ENCODE measurements around the gene TMEM116.
"Not testable (repeated sequence)": the region's sequence is repeated elsewhere in the genome, so short reads cannot be mapped to it uniquely, and the experiment has no call there.

TMEM116 gene

GRCh38 chr12:112009596-112009995 is 3.4 kb downstream of the TMEM116 start:
- POLR2A ChIA-PET; H3K4me3 ChIP-seq (ENCODE audit: low read depth, low read length); H3K27ac ChIP-seq (ENCODE audit: extremely low read depth, low read depth, low read length); H3K9me3 ChIP-seq (ENCODE audit: control insufficient read depth, insufficient read depth, low read depth, low read length); H3K36me3 ChIP-seq (ENCODE audit: control insufficient read depth in 2 of 2, insufficient read depth in 1 of 2, low read length in 2 of 2): not testable (repeated sequence)
- H3K4me1 ChIP-seq (ENCODE audit: control insufficient read depth, insufficient read depth, low read length) = peaks cover 19% of the 10 kb centered on the region
- peak; percentile 11; the same call in 1 of the 2 replicates for TF ChIP-seq SP7 (tag by site-specific recombination; IDR thresholded peaks at IDR 0.05)
- TF ChIP-seq, protein P1, sequence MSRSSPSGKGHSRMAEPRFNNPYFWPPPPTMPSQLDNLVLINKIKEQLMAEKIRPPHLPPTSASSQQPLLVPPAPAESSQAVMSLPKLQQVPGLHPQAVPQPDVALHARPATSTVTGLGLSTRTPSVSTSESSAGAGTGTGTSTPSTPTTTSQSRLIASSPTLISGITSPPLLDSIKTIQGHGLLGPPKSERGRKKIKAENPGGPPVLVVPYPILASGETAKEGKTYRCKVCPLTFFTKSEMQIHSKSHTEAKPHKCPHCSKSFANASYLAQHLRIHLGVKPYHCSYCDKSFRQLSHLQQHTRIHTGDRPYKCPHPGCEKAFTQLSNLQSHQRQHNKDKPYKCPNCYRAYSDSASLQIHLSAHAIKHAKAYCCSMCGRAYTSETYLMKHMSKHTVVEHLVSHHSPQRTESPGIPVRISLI (tag by site-specific recombination; IDR thresholded peaks at IDR 0.05) = peak; percentile 88
- CTCF ChIA-PET = interaction anchor here (0.6 to 1.0 kb wide), 2 partner anchors 22 to 66 kb away, joined by 3 to 4 read pairs; no protein-coding TSS in a partner anchor

- ChIA-PET POLR2A (no interaction called here), CTCF (no interaction called here)
- TF ChIP-seq PRDM6 (tag by site-specific recombination; IDR thresholded peaks at IDR 0.05) (peak; percentile 75), INSM2 (tag by site-specific recombination; IDR thresholded peaks at IDR 0.05) (no peak)
- H3K27ac ChIP-seq (ENCODE audit: extremely low read depth, low read depth, low read length) = no peak overlapping the region
- H3K4me3 ChIP-seq (ENCODE audit: low read depth, low read length) = no peak overlapping the region
- H3K9me3 ChIP-seq (ENCODE audit: control insufficient read depth, insufficient read depth, low read depth, low read length) = no peaks in the 10 kb centered on the region
- H3K4me1 ChIP-seq (ENCODE audit: control insufficient read depth, insufficient read depth, low read length) = peaks cover 16% of the 10 kb centered on the region
- no peaks in the 10 kb centered on the region; a peak in 1 of 3 replicates for H3K36me3 ChIP-seq (ENCODE audit: control insufficient read depth in 2 of 2, insufficient read depth in 1 of 2, low read length in 2 of 2)
These were observed 4.0 kb downstream of the TMEM116 start for GRCh38 chr12:112008918-112009317.

DNA sequence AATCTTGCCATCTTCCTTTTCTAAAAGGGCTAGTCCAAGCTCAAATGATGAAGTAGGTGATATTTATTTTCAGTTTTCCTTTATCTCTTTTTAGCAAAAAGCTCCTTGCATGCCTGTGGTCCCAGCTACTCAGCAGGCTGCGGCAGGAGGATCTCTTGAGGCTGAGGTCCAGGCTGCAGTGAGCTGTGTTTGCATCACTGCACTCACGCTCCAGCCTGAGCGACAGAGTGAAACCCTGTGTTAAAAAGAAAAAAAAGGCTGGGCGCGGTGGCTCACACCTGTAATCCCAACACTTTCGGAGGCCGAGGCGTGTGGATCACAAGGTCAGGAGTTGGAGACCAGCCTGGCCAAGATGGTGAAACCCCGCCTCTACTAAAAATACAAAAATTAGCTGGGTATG is 5.0 kb downstream of the TMEM116 start:
- TF ChIP-seq ZNF16 (tag by site-specific recombination; IDR thresholded peaks at IDR 0.05; ENCODE audit: low read depth) (no peak), ZNF132 (tag by site-specific recombination; IDR thresholded peaks at IDR 0.05; ENCODE audit: borderline replicate concordance) (no peak), ZNF114 (tag by site-specific recombination; IDR thresholded peaks at IDR 0.05) (no peak), BCL11B (tag by site-specific recombination; IDR thresholded peaks at IDR 0.05; ENCODE audit: low read depth) (no peak), ZNF513 (tag by site-specific recombination; IDR thresholded peaks at IDR 0.05) (no peak), ZNF24 (tag by site-specific recombination; IDR thresholded peaks at IDR 0.05) (no peak), MYNN (tag by site-specific recombination; IDR thresholded peaks at IDR 0.05; ENCODE audit: borderline replicate concordance) (no peak), ZNF133 (tag by site-specific recombination; IDR thresholded peaks at IDR 0.05) (no peak), ZNF791 (tag by site-specific recombination; IDR thresholded peaks at IDR 0.05) (no peak), ZNF48 (tag by site-specific recombination; IDR thresholded peaks at IDR 0.05) (no peak), ZEB2 (tag by site-specific recombination; IDR thresholded peaks at IDR 0.05) (no peak)
- H3K27ac ChIP-seq (ENCODE audit: extremely low read depth, low read depth, low read length) = no peak overlapping the region
- POLR2A ChIA-PET = no interaction called here

More for the DNA sequence above, 5.0 kb downstream of the TMEM116 start:
- no peak overlapping the region for H3K4me3 ChIP-seq (ENCODE audit: low read depth, low read length)
- no peaks in the 10 kb centered on the region; a peak in 1 of 3 replicates for H3K36me3 ChIP-seq (ENCODE audit: control insufficient read depth in 2 of 2, insufficient read depth in 1 of 2, low read length in 2 of 2)
- H3K9me3 ChIP-seq (ENCODE audit: control insufficient read depth, insufficient read depth, low read depth, low read length) = no peaks in the 10 kb centered on the region
- CTCF ChIA-PET = interaction anchor here (0.9 kb wide), 1 partner anchor 22 kb away, joined by 3 read pairs; no protein-coding TSS in a partner anchor
- H3K4me1 ChIP-seq (ENCODE audit: control insufficient read depth, insufficient read depth, low read length) = peaks cover 16% of the 10 kb centered on the region

All from HEK293 (cell line).